Loucy (cell line): ENCODE measurements around the gene PODXL2.

Source experiments
- CTCF ChIP-seq: fragments of 200-600 bp; sonication (generic); conservative IDR thresholded peaks from 2 replicates; pipeline ENCODE4 v1.5.1; 2014; ENCODE audit warnings: mild to moderate bottlenecking, antibody characterized with exemption, low read length
- EZH2phosphoT487 ChIP-seq: fragments of 200-600 bp; IDR thresholded peaks from 2 replicates; pipeline ENCODE4 v1.6.1; 2018; ENCODE audit warnings: antibody characterized with exemption, mild to moderate bottlenecking, moderate library complexity, borderline replicate concordance

- TF ChIP-seq CTCF (no peak), EZH2phosphoT487 (no peak)
These were observed 64.4 kb downstream of the PODXL2 start for GRCh38 chr3:127693336-127693843.
